Measurements from ENCODE around the gene ANKS1B.

DNA sequence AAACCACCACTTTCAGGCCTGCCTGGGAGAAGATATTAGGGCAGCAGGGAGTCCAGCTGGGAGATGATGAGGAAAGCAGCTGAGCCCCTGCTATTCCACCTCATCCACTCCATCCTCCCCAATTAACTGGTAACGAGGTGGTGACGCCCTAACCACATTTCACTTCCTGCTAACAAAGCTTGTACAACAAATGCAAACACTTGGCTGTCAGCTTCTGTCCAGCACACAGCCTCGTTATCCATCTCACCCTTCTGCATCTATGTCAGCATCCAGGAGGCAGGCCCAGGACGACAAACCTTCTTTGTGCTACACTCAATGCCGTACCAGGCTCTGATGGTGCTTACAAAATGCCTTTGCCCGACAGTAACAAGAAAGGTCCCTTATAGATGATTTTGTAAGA, 1114.2 kb downstream of the ANKS1B start:
- TF ChIP-seq RCOR1 (conservative IDR thresholded peaks at IDR 0.05; ENCODE audit: low read depth, low read length) (no peak), TAF1 (IDR thresholded peaks at IDR 0.05; ENCODE audit: borderline replicate concordance, low read depth, low read length) (no peak), SPI1 (IDR thresholded peaks at IDR 0.05; ENCODE audit: borderline replicate concordance, insufficient read depth, low read depth, low read length) (no peak), POLR2AphosphoS5 (IDR thresholded peaks at IDR 0.05; ENCODE audit: low read length) (no peak), ZNF274 (IDR thresholded peaks at IDR 0.05; ENCODE audit: insufficient read depth, insufficient read length) (no peak)
